Transverse colon (tissue), 3 donors: ENCODE results near the gene TCAP.

Experiments
- CTCF ChIP-seq, 5 experiments: fragments of 200-600 bp in 3 of 5; fragments of 450-650 bp in 2 of 5; sonication (generic) in 3 of 5; IDR thresholded peaks; 1 replicate in 2 of 5; 2 replicates in 3 of 5; pipeline ENCODE4 v1.5.1; 2016 to 2017; ENCODE audit warnings: antibody characterized with exemption in 5 of 5, inconsistent platforms in 3 of 5, mild to moderate bottlenecking in 2 of 5, moderate library complexity in 1 of 5
- EP300 ChIP-seq: sonication (generic); formaldehyde crosslinking; IDR thresholded peaks from one replicate; pipeline ENCODE4 v1.6.1; 2017; ENCODE audit warnings: antibody characterized with exemption, low read depth
- POLR2A ChIP-seq: fragments of 450-650 bp; IDR thresholded peaks from one replicate; pipeline ENCODE4 v1.6.1; 2016; ENCODE audit warnings: antibody characterized with exemption, mild to moderate bottlenecking, moderate library complexity

GRCh38 chr17:39677542-39678339, 12.6 kb downstream of the TCAP start:
- TF ChIP-seq CTCF (IDR thresholded peaks at IDR 0.05) (no peak), POLR2A (no peak), EP300 (no peak)
